Mesodermal cell (in vitro differentiated cells): ENCODE measurements around the gene LRRC8D.

Source experiments
- H3K27ac ChIP-seq: 2 replicates; pipeline ENCODE4 v1.7.0; 2013; ENCODE audit warnings: mild to moderate bottlenecking, low read depth, low read length, moderate library complexity; ENCODE audit not compliant: severe bottlenecking
- H3K36me3 ChIP-seq: 2 replicates; pipeline ENCODE4 v1.7.1; 2013; ENCODE audit warnings: mild to moderate bottlenecking, low read length, moderate library complexity; ENCODE audit not compliant: control insufficient read depth, insufficient read depth
- H3K4me1 ChIP-seq: one replicate; pipeline ENCODE4 v1.7.1; 2013; ENCODE audit warnings: mild to moderate bottlenecking, low read length; ENCODE audit not compliant: insufficient read depth, control insufficient read depth, poor library complexity, severe bottlenecking
- H3K4me3 ChIP-seq: 2 replicates; pipeline ENCODE4 v1.7.0; 2013; ENCODE audit warnings: low read length, control low read depth, mild to moderate bottlenecking; ENCODE audit not compliant: insufficient read depth, poor library complexity, severe bottlenecking; ENCODE audit errors: extremely low read depth
- H3K9me3 ChIP-seq: 2 replicates; pipeline ENCODE4 v1.7.1; 2013; ENCODE audit warnings: mild to moderate bottlenecking, low read length, moderate library complexity; ENCODE audit not compliant: control insufficient read depth
- WGBS, 2 experiments: methylation state at CpG; one replicate each; pipeline ENCODE4 v1.1.5; 2013; ENCODE audit warnings: missing lambda C conversion rate in 2 of 2; ENCODE audit not compliant: insufficient coverage in 2 of 2; 5-methylcytosine and 5-hydroxymethylcytosine counted together

Gene LRRC8D

GRCh38 chr1:89897347-89898133 lies 76.7 kb downstream of the LRRC8D start:
- peaks cover 3% of the 10 kb centered on the region for H3K36me3 ChIP-seq
- H3K9me3 ChIP-seq: no peaks in the 10 kb centered on the region
- no peak overlapping the region for H3K4me3 ChIP-seq
- 92 to 100% methylated on average over 1 to 2 of the region's 8 CpGs for WGBS, 2 experiments
- no peak overlapping the region for H3K27ac ChIP-seq
- H3K4me1 ChIP-seq: peaks cover 32% of the 10 kb centered on the region

- H3K36me3 ChIP-seq: peaks cover 3% of the 10 kb centered on the region
- H3K9me3 ChIP-seq: no peaks in the 10 kb centered on the region
- H3K4me1 ChIP-seq: peaks cover 32% of the 10 kb centered on the region
- no peak overlapping the region for H3K4me3 ChIP-seq
- 86 to 97% methylated on average over 2 to 6 of the region's 6 CpGs for WGBS, 2 experiments
- no peak overlapping the region for H3K27ac ChIP-seq
Observed at GRCh38 chr1:89898150-89898549, 77.3 kb downstream of the LRRC8D start.

DNA sequence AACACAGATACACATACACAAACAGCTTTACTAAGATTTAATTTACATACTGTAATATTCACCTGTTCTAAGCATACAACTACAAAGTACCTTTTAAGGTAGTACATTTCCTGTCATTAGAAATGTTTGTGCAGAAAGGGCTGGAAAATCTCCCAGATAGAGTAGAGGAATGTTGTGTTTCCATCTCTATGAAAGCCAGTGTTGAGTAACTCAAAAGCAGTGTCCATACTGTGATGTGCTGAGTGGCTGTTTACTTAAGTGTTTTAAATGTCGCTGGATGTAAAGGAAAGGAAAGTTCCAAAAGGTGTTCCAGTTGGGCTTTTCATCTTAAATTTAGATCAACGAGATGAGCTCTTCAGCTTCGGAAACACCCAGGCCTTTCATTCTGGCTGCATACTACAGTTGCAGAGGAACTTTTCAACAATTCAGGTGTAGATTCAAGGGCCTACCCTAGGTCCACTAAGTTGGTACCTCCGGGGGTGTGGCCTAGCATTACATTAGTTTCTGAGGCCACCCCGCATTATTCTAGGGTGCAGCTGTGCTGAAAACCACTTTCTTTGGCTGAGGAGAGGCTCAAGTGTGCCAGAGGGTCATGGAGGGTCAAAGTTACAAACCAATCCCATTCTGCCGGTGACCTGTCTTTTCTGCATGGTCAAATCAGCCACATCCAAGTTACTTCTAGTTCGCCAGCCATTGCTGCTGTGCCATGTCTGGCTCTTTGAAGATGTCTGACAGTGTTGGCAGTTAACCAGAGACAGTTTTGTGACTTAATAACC lies 78.1 kb downstream of the LRRC8D start:
- peaks cover 3% of the 10 kb centered on the region for H3K36me3 ChIP-seq
- 86 to 100% methylated on average over 4 to 5 of the region's 7 CpGs for WGBS, 2 experiments
- peaks cover 28% of the 10 kb centered on the region for H3K4me1 ChIP-seq
- H3K27ac ChIP-seq: no peak overlapping the region
- H3K9me3 ChIP-seq: no peaks in the 10 kb centered on the region
- H3K4me3 ChIP-seq: no peak overlapping the region

- WGBS, 2 experiments: 100% methylated on average over 1 to 2 of the region's 2 CpGs
- Histone ChIP-seq H3K4me1 (peaks cover 27% of the 10 kb centered on the region), H3K4me3 (no peak overlapping the region), H3K9me3 (no peaks in the 10 kb centered on the region), H3K27ac (no peak overlapping the region), H3K36me3 (peaks cover 3% of the 10 kb centered on the region)
Observed at GRCh38 chr1:89900323-89900722, 79.5 kb downstream of the LRRC8D start.

DNA sequence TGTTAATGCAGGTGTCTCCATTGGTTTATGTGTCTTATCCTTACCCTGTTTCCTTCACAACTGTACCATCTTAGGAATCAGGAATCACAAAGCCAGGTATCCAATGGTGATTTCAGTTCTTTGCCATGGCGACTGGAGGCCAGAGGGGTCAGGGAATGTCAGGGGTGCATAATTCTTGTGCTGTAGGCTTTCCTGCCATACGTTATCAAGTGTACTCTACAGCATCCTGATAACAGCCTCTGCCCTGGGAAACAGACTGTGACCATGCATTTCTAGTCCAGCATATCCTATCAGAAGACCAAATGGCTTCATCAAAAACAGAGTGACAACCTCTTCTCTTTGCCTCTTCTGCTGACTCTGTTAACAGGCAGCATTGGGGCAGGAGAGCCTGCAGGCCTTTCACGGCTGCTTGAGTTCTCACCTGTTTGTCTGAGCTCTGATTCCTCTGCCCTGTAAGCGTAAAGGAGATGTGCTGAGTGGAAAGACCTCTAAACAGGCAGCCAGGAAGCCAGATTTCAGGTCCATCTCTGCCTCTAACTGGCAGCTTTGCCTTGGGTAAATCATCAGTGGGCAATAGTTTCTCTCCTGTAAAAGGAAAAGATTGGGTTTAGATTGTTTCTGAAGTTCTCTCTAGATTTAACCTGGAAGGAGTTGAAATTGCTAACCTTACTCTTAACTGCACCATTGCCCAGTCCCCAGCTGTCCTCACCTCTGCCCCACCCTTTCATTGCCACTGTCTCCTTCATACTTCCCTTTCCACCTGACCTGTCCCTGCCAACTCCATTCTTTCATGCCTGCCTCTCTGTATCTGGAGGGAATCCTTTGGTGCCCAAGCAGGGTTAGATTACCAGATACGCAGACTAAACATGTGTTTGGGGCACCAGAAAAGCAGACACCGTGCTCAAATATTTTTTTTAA lies 80.2 kb downstream of the LRRC8D start:
- H3K27ac ChIP-seq: no peak overlapping the region
- H3K4me3 ChIP-seq: no peak overlapping the region
- H3K36me3 ChIP-seq: peaks cover 3% of the 10 kb centered on the region
- 76 to 92% methylated on average over 4 to 5 of the region's 6 CpGs for WGBS, 2 experiments
- H3K4me1 ChIP-seq: peaks cover 28% of the 10 kb centered on the region
- H3K9me3 ChIP-seq: no peaks in the 10 kb centered on the region

- H3K9me3 ChIP-seq: no peaks in the 10 kb centered on the region
- no peak overlapping the region for H3K27ac ChIP-seq
- H3K4me3 ChIP-seq: no peak overlapping the region
- WGBS, 2 experiments: 96 to 100% methylated on average over 6 to 7 of the region's 9 CpGs
- H3K4me1 ChIP-seq: peaks cover 32% of the 10 kb centered on the region
- H3K36me3 ChIP-seq: peaks cover 3% of the 10 kb centered on the region
Observed at GRCh38 chr1:89901957-89902669, 81.3 kb downstream of the LRRC8D start.

DNA sequence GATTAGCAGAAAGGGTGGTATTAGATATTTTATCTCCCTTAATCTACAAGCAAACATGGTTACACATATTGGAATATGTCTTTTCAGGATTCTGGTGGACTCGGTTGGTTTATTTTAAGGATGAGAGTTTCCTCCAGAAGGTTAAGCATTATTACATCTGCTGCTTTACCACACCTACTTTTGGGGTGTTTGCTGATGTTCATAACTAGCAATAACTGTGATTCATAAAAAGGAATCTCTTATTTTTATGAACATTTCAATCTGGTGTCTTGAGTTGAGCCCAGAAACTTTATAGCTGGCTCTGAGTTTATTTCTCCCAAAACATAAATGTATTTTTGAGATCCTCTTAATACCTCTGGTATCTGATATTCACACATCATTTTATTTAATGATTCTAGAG lies 82.7 kb downstream of the LRRC8D start:
- no peak overlapping the region for H3K4me3 ChIP-seq
- WGBS, 2 experiments: no CpG with 5 or more reads among the region's 1 CpG
- H3K36me3 ChIP-seq: no peaks in the 10 kb centered on the region
- H3K4me1 ChIP-seq: peaks cover 43% of the 10 kb centered on the region
- H3K27ac ChIP-seq: peak overlapping the region; percentile 70
- H3K9me3 ChIP-seq: no peaks in the 10 kb centered on the region

DNA sequence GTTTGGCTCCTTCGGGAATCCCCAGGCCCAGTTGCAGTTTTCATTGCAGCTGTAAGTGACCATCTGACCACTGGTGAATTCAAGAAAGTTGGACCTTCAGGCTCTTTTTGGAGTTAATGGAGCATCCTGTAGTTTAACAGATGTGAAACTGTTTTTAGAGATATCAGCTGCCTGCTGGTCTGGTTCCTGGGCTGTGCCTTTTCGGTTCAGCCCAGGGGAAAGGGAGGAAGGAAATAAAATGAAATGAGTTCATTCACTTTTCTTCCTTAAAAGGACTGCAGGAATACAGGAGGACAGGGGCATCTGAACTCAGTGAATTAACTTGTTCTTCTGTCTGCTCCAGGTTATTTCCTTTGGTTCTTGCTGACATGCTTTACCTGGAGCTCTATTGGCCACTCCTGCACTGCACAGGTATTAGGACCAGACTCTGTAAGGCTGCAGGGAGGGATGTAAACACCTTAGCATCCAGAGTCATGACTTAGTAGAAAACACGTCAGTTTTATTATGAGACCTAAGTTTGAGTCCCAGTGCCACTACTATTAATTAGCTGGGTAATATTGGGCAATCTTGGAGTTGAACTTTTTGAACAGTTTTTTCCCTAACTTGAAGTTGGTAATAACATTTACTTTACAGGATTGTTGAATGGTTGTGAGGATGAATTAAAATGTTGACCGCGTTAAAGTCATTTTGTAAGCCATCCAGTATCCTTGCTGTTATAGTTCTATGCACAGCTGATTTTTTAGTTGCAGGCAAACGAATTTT lies 83.6 kb downstream of the LRRC8D start:
- peak overlapping the region; percentile 70 for H3K27ac ChIP-seq
- H3K4me1 ChIP-seq: peaks cover 48% of the 10 kb centered on the region
- H3K36me3 ChIP-seq: no peaks in the 10 kb centered on the region
- 88 to 94% methylated on average over 4 to 5 of the region's 6 CpGs for WGBS, 2 experiments
- no peak overlapping the region for H3K4me3 ChIP-seq
- no peaks in the 10 kb centered on the region for H3K9me3 ChIP-seq

GRCh38 chr1:89905395-89906058 lies 84.7 kb downstream of the LRRC8D start:
- 73 to 77% methylated on average over 3 to 4 of the region's 5 CpGs for WGBS, 2 experiments
- H3K4me3 ChIP-seq: no peak overlapping the region
- H3K9me3 ChIP-seq: no peaks in the 10 kb centered on the region

More at GRCh38 chr1:89905395-89906058, 84.7 kb downstream of the LRRC8D start:
- peak overlapping the region; percentile 93 for H3K27ac ChIP-seq
- peaks cover 51% of the 10 kb centered on the region for H3K4me1 ChIP-seq
- no peaks in the 10 kb centered on the region for H3K36me3 ChIP-seq
